Hematopoietic multipotent progenitor cell treated with erythropoietin and hydrocortisone succinate and interleukin-3 and kit ligand, for 15 days (in vitro differentiated cells): ENCODE results near the gene PRKCSH.
"Not testable (repeated sequence)": the region's sequence is repeated elsewhere in the genome, so short reads cannot be mapped to it uniquely, and the experiment has no call there.

Experiments used
- DNase-seq: peaks from one replicate; pipeline ENCODE4 v3.0.0-alpha.2; 2015; ENCODE audit warnings: low spot score

Gene PRKCSH

GRCh38 chr19:11435057-11435832, at the start of gene PRKCSH, which contains the start of gene ODAD3:
TSS of gene PRKCSH (plus strand) at chr19:11435635. CDS start at chr19:11436118, 483 bp downstream.
TSS of gene ODAD3 (minus strand) at chr19:11435121. CDS start at chr19:11435016, 105 bp downstream.
- DNase-seq: peak; percentile 99

GRCh38 chr19:11387162-11388034, 48.0 kb upstream of the PRKCSH start:
- no peak for DNase-seq

- no peak for DNase-seq
These were observed 45.1 kb upstream of the PRKCSH start for GRCh38 chr19:11390359-11390758.

GRCh38 chr19:11390933-11391680, 44.3 kb upstream of the PRKCSH start:
- DNase-seq: no peak

- DNase-seq: no peak
These were observed 38.3 kb upstream of the PRKCSH start for GRCh38 chr19:11397089-11397610.

- no peak for DNase-seq
These were observed 35.8 kb upstream of the PRKCSH start for GRCh38 chr19:11399667-11400066.

GRCh38 chr19:11400798-11401197, 34.6 kb upstream of the PRKCSH start:
- no peak for DNase-seq

- DNase-seq: no peak
These were observed 33.5 kb upstream of the PRKCSH start for GRCh38 chr19:11401808-11402543.

- DNase-seq: no peak
These were observed 30.7 kb upstream of the PRKCSH start for GRCh38 chr19:11404588-11405222.

GRCh38 chr19:11405846-11406643, 29.4 kb upstream of the PRKCSH start:
- peak; percentile 41 for DNase-seq

GRCh38 chr19:11406703-11407236, 28.7 kb upstream of the PRKCSH start:
- DNase-seq: not testable (repeated sequence)

GRCh38 chr19:11408591-11408990, 26.8 kb upstream of the PRKCSH start:
- DNase-seq: no peak

- DNase-seq: no peak
These were observed 24.8 kb upstream of the PRKCSH start for GRCh38 chr19:11410682-11411081.

GRCh38 chr19:11414544-11414943, 20.9 kb upstream of the PRKCSH start:
- DNase-seq: no peak

- DNase-seq: no peak
These were observed 18.9 kb upstream of the PRKCSH start for GRCh38 chr19:11416346-11417052.

- DNase-seq: no peak
These were observed 17.3 kb upstream of the PRKCSH start for GRCh38 chr19:11418094-11418548.

- DNase-seq: no peak
These were observed 16.6 kb upstream of the PRKCSH start, which contains the start of gene RGL3 for GRCh38 chr19:11418549-11419506. TSS of gene RGL3 (minus strand) at chr19:11419314. CDS start at chr19:11419278, 36 bp downstream.
